ENCODE results near the gene PHC2.

The PHC2 gene

GRCh38 chr1:33397994-33398393 lies 32.9 kb downstream of the PHC2 start:
- H3K27me3 ChIP-seq (ENCODE audit: insufficient read depth, low read length) = no peaks in the 10 kb centered on the region
- H3K4me1 ChIP-seq (ENCODE audit: insufficient read depth, low read length) = peaks cover 24% of the 10 kb centered on the region
- H3K36me3 ChIP-seq (ENCODE audit: insufficient read depth, low read length) = no peaks in the 10 kb centered on the region

GRCh38 chr1:33397125-33397506 lies 33.8 kb downstream of the PHC2 start:
- Histone ChIP-seq H3K9me3 (ENCODE audit: low read length) (no peaks in the 10 kb centered on the region), H2AFZ (ENCODE audit: low read depth, low read length) (no peak overlapping the region), H3K4me1 (ENCODE audit: insufficient read depth, low read length) (peaks cover 33% of the 10 kb centered on the region), H3K36me3 (ENCODE audit: insufficient read depth, low read length) (no peaks in the 10 kb centered on the region), H3K4me3 (ENCODE audit: low read length) (no peak overlapping the region), H3K27me3 (ENCODE audit: insufficient read depth, low read length) (no peaks in the 10 kb centered on the region)

More at GRCh38 chr1:33397994-33398393, 32.9 kb downstream of the PHC2 start:
- no peak overlapping the region for H3K4me3 ChIP-seq (ENCODE audit: low read length)
- H3K9me3 ChIP-seq (ENCODE audit: low read length) = no peaks in the 10 kb centered on the region
- H2AFZ ChIP-seq (ENCODE audit: low read depth, low read length) = no peak overlapping the region

GRCh38 chr1:33396188-33397124 lies 34.4 kb downstream of the PHC2 start:
- Histone ChIP-seq H3K4me1 (ENCODE audit: insufficient read depth, low read length) (peaks cover 39% of the 10 kb centered on the region), H2AFZ (ENCODE audit: low read depth, low read length) (no peak overlapping the region), H3K36me3 (ENCODE audit: insufficient read depth, low read length) (no peaks in the 10 kb centered on the region)

GRCh38 chr1:33394770-33395169 lies 36.1 kb downstream of the PHC2 start:
- Histone ChIP-seq H3K27me3 (ENCODE audit: insufficient read depth, low read length) (no peaks in the 10 kb centered on the region), H3K4me1 (ENCODE audit: insufficient read depth, low read length) (peaks cover 39% of the 10 kb centered on the region), H3K4me3 (ENCODE audit: low read length) (no peak overlapping the region), H2AFZ (ENCODE audit: low read depth, low read length) (no peak overlapping the region), H3K36me3 (ENCODE audit: insufficient read depth, low read length) (no peaks in the 10 kb centered on the region), H3K9me3 (ENCODE audit: low read length) (no peaks in the 10 kb centered on the region)

More at GRCh38 chr1:33396188-33397124, 34.4 kb downstream of the PHC2 start:
- H3K4me3 ChIP-seq (ENCODE audit: low read length) = no peak overlapping the region
- no peaks in the 10 kb centered on the region for H3K9me3 ChIP-seq (ENCODE audit: low read length)
- no peaks in the 10 kb centered on the region for H3K27me3 ChIP-seq (ENCODE audit: insufficient read depth, low read length)

- no peaks in the 10 kb centered on the region for H3K36me3 ChIP-seq (ENCODE audit: insufficient read depth, low read length)
- peaks cover 43% of the 10 kb centered on the region for H3K4me1 ChIP-seq (ENCODE audit: insufficient read depth, low read length)
- no peaks in the 10 kb centered on the region for H3K27me3 ChIP-seq (ENCODE audit: insufficient read depth, low read length)
- no peak overlapping the region for H2AFZ ChIP-seq (ENCODE audit: low read depth, low read length)
- no peak overlapping the region for H3K4me3 ChIP-seq (ENCODE audit: low read length)
- no peaks in the 10 kb centered on the region for H3K9me3 ChIP-seq (ENCODE audit: low read length)
Observed at GRCh38 chr1:33393991-33394390, 36.9 kb downstream of the PHC2 start.

- Histone ChIP-seq H3K4me1 (ENCODE audit: insufficient read depth, low read length) (peaks cover 43% of the 10 kb centered on the region), H3K9me3 (ENCODE audit: low read length) (no peaks in the 10 kb centered on the region), H2AFZ (ENCODE audit: low read depth, low read length) (no peak overlapping the region), H3K4me3 (ENCODE audit: low read length) (no peak overlapping the region), H3K27me3 (ENCODE audit: insufficient read depth, low read length) (no peaks in the 10 kb centered on the region), H3K36me3 (ENCODE audit: insufficient read depth, low read length) (no peaks in the 10 kb centered on the region)
Observed at GRCh38 chr1:33393524-33393923, 37.4 kb downstream of the PHC2 start.

GRCh38 chr1:33392639-33393038 lies 38.3 kb downstream of the PHC2 start:
- H3K27me3 ChIP-seq (ENCODE audit: insufficient read depth, low read length) = no peaks in the 10 kb centered on the region
- peak overlapping the region; percentile 15 for H3K4me3 ChIP-seq (ENCODE audit: low read length)
- H3K9me3 ChIP-seq (ENCODE audit: low read length) = no peaks in the 10 kb centered on the region
- no peak overlapping the region for H2AFZ ChIP-seq (ENCODE audit: low read depth, low read length)
- no peaks in the 10 kb centered on the region for H3K36me3 ChIP-seq (ENCODE audit: insufficient read depth, low read length)
- H3K4me1 ChIP-seq (ENCODE audit: insufficient read depth, low read length) = peaks cover 39% of the 10 kb centered on the region

GRCh38 chr1:33392206-33392605 lies 38.7 kb downstream of the PHC2 start:
- Histone ChIP-seq H2AFZ (ENCODE audit: low read depth, low read length) (no peak overlapping the region), H3K4me3 (ENCODE audit: low read length) (peak overlapping the region; percentile 15), H3K36me3 (ENCODE audit: insufficient read depth, low read length) (no peaks in the 10 kb centered on the region), H3K27me3 (ENCODE audit: insufficient read depth, low read length) (no peaks in the 10 kb centered on the region), H3K9me3 (ENCODE audit: low read length) (no peaks in the 10 kb centered on the region), H3K4me1 (ENCODE audit: insufficient read depth, low read length) (peaks cover 36% of the 10 kb centered on the region)

- Histone ChIP-seq H3K27me3 (ENCODE audit: insufficient read depth, low read length) (no peaks in the 10 kb centered on the region), H2AFZ (ENCODE audit: low read depth, low read length) (no peak overlapping the region), H3K36me3 (ENCODE audit: insufficient read depth, low read length) (no peaks in the 10 kb centered on the region), H3K4me3 (ENCODE audit: low read length) (peak overlapping the region; percentile 15), H3K9me3 (ENCODE audit: low read length) (peaks cover 3% of the 10 kb centered on the region), H3K4me1 (ENCODE audit: insufficient read depth, low read length) (peaks cover 36% of the 10 kb centered on the region)
Observed at GRCh38 chr1:33391343-33392078, 39.4 kb downstream of the PHC2 start.

- Histone ChIP-seq H3K36me3 (ENCODE audit: insufficient read depth, low read length) (no peaks in the 10 kb centered on the region), H3K4me1 (ENCODE audit: insufficient read depth, low read length) (peaks cover 36% of the 10 kb centered on the region), H3K9me3 (ENCODE audit: low read length) (peaks cover 4% of the 10 kb centered on the region), H3K4me3 (ENCODE audit: low read length) (no peak overlapping the region), H2AFZ (ENCODE audit: low read depth, low read length) (no peak overlapping the region), H3K27me3 (ENCODE audit: insufficient read depth, low read length) (no peaks in the 10 kb centered on the region)
Observed at GRCh38 chr1:33390542-33390941, 40.4 kb downstream of the PHC2 start.

- Histone ChIP-seq H3K4me3 (ENCODE audit: low read length) (no peak overlapping the region), H2AFZ (ENCODE audit: low read depth, low read length) (no peak overlapping the region), H3K9me3 (ENCODE audit: low read length) (peaks cover 4% of the 10 kb centered on the region), H3K27me3 (ENCODE audit: insufficient read depth, low read length) (no peaks in the 10 kb centered on the region), H3K4me1 (ENCODE audit: insufficient read depth, low read length) (peaks cover 36% of the 10 kb centered on the region), H3K36me3 (ENCODE audit: insufficient read depth, low read length) (no peaks in the 10 kb centered on the region)
Observed at GRCh38 chr1:33388805-33389771, 41.8 kb downstream of the PHC2 start.

GRCh38 chr1:33387625-33388024 lies 43.3 kb downstream of the PHC2 start:
- H3K4me3 ChIP-seq (ENCODE audit: low read length) = no peak overlapping the region
- H3K36me3 ChIP-seq (ENCODE audit: insufficient read depth, low read length) = no peaks in the 10 kb centered on the region
- peaks cover 27% of the 10 kb centered on the region for H3K4me1 ChIP-seq (ENCODE audit: insufficient read depth, low read length)
- no peaks in the 10 kb centered on the region for H3K27me3 ChIP-seq (ENCODE audit: insufficient read depth, low read length)
- peaks cover 4% of the 10 kb centered on the region for H3K9me3 ChIP-seq (ENCODE audit: low read length)
- H2AFZ ChIP-seq (ENCODE audit: low read depth, low read length) = no peak overlapping the region

All from neuron (in vitro differentiated cells).